GM18507 (cell line): ENCODE data around the gene CCDC82.
"Not testable (repeated sequence)": the region's sequence is repeated elsewhere in the genome, so short reads cannot be mapped to it uniquely, and the experiment has no call there.

Experiments used
- DNase-seq: peaks from one replicate; pipeline ENCODE4 v3.0.0; 2011; ENCODE audit warnings: low read depth; ENCODE audit not compliant: insufficient read length; ENCODE audit errors: extremely low spot score
- FAIRE-seq: peaks from 2 replicates; lab custom pipeline; 2011; peaks lifted over from hg19 to GRCh38; lab: Jason Lieb, UNC

Gene CCDC82

DNA sequence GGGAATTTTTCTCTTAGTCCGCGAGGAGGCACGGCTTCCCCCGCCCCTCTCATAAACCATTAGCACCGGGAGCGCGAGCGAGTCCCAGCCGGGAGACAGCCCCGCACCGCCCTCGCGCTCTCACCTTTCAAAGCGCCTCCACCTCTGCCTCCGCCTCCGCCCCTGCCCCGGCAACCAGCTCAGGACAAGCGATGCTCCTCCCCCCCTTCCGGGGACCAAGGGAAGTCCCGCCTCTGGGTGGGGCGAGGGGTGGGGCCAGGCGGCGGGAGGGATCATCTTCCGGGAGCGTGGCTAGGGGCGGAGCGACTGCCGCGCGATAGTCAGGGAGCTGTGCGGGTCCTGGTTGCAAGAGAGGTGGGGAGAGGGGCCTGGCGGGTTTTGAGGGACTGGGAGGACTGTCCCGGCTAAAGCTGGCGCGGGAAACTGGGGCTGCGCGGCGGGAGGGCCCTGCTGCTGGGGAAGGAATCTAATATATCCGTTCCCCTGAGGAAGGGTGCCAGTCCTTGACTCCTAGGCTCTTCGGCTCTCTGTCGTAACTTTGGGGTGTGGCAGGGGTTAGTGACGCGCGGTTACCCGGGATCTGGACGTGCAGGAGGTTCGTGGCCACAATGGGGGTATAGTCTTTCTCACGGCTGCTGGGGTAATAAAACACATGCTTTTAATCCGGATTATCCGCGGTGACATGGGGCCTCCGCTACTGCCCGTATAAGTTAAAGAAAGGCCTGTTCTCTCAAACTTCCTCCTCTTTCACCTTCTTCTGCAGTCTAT is at the start of gene CCDC82, which contains the start of gene JRKL:
Gene CCDC82 (minus strand): TSS at position 193 of the 768 bp plus-strand sequence. CDS start 5,165 bp downstream, outside the sequence.
Gene JRKL (plus strand): TSS at position 294 of the 768 bp plus-strand sequence. CDS start 637 bp downstream, outside the sequence.
- DNase-seq (peak; percentile 92), FAIRE-seq (peak; percentile 96)

DNA sequence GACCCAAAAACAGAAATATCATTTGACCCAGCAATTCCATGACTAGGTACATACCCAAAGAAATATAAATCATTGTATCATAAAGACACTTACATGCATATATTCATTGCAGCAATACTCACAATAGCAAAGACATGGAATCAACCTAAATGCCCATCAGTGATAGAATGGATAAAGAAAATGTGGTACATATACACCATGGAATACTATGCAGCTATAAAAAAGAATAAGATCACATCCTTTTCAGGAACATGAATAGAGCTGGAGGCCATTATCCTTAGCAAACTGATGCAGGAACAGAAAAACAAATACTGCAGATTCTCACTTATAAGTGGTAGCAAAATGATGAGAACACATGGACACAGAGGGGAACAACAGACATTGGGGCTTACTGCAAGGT is 42.9 kb upstream of the CCDC82 start:
- FAIRE-seq, result not testable (repeated sequence)

DNA sequence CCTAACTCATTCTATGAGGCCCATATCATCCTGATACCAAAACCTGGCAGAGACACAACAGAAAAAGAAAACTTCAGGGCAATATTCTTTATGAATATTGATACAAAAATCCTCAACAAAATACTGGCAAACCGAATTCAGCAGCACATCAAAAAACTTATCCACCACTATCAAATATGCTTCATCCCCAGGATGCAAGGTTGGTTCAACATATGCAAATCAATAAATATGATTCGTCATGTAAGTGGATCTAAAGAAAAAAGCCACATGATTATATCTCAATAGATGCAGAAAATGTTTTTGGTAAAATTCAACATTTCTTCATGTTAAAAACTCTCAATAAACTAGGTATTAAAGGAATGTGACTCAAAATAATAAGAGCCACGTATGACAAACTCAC is 41.0 kb upstream of the CCDC82 start:
- no peak for DNase-seq
- FAIRE-seq, result no peak

More for the DNA sequence above, 42.9 kb upstream of the CCDC82 start:
- not testable (repeated sequence) for DNase-seq

DNA sequence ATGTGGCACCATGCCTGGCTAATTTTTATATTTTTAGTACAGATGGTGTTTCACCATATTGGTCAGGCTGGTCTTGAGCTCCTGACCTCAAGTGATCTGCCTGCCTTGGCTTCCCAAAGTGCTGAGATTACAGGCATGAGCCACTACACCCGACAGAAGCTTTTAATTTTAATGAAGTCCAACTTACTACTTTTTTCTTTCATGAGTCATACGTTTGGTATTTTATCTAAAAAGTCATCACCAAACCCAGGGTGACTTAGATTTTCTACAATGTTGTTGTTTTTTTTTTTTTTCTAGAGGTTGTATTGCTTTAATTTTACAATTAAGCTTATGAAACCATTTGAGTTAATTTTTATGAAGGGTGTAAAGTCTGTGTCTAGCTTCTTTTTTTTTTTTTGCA is 35.0 kb upstream of the CCDC82 start:
- no peak for DNase-seq
- FAIRE-seq, result no peak

DNA sequence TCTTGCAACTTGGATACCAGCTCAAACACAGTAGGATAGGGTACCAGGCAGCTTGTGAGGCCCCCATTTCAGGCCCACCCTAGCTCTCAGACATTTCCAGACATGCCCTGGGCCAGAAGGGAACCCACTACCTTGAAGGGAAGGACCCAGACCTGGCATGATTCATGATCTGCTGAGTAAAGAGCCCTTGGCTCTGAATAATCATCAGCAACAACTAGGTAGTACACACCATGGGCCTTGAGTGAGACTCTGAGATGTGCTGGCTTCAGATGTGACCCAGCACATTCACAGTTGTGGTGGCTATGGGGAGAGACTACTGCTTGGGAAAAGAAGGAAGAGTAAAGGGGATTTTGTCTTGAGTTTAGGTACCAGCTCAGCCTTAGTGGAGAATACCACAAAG is 23.7 kb upstream of the CCDC82 start:
- no peak for FAIRE-seq
- no peak for DNase-seq

DNA sequence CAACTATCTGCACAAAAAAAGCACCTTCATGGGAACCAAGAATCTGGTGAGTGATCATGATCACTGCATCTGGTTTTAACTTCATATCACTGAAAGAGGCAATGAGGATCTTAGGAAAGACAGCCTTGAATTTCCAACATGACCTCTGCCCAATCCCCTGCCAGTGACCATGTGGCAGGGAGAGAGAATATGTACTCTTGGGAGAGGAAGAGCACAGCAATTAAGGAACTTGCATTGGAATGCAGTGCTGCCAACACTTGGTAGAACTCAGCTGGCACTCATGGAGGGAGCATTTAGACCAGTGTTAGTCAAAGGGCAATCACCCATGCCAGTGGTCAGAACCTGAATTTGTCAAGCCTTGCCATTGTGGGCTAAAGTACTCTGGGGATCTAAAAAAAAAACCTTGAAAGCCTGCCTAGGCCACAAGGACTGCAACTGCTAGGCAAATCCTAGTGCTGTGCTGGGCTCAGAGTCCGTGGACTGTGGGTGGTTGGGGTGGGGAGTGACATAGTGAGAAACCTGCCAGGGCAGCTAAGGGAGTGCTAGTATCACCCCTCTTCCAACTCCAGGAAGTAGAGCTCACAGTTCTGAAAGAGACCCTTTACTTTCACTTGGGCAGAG is 23.2 kb upstream of the CCDC82 start:
- FAIRE-seq, result no peak
- no peak for DNase-seq

DNA sequence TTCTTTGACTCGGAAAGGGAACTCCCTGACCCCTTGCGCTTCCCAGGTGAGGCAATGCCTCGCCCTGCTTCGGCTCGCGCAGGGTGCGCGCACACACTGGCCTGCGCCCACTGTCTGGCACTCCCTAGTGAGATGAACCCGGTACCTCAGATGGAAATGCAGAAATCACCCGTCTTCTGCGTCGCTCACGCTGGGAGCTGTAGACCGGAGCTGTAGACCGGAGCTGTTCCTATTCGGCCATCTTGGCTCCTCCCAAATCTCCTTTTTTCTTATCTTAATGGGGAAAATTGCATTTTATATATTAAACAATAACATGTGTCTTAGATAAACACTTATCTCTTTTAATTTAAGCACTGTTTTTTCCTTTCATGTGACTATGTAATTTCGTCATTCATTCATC is 21.7 kb upstream of the CCDC82 start:
- FAIRE-seq, DNase-seq: not testable (repeated sequence)

DNA sequence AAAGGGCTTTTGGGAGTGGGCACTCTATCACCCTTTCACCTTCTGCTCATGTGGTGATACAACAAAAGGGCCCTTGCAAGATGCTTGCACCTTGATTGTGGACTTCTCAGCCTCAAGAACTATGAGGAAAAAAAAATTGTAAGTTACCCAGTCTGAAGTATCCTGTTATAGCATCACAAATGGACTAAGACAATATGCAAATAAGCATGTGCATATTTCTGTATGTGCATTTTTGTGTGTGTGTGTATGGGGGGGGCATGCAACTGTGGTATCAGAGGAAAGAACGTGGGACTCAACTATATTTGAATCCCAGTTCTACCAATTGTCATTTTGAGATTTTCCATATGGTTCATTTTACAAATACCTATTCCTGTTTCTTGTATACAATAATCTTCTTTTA is 11.0 kb upstream of the CCDC82 start:
- DNase-seq, result no peak
- no peak for FAIRE-seq

DNA sequence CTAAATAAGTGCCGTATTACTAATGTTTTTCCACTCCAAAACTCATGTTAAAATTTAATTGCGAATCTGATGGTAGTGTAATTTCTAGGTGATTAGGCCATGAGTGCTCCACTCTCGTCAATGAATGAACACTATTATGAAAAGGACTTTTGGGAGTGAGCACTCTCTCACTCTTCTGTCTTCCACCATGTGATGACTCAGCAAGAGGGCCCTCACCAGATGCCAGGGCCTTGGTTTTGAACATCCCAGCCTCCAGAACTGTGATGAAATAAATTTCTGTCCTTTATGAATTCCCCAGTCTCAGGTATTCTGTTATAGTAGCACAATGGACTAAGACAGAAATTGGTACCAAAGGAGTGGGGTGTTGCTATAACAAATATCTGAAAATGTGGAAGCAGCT is 8.2 kb upstream of the CCDC82 start:
- FAIRE-seq (no peak), DNase-seq (no peak)

DNA sequence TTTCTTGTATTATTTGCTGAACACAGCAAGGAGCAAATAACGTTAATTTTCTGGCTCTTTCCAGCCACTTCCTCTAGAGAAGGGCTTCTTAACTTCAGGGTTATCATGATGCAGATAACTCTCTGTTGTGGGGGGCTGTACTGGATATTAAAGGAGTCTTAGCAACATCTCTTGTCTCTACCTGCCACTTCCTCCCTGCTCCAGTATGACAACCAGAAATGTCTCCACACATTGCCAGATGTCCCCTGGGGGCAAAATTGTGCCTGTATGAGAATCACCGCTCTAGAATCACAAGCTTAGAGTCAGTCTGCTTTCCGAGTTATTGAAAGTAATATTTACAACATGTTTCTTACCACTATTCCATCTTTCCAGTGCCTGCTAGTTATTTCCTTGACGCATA is 6.9 kb upstream of the CCDC82 start:
- no peak for FAIRE-seq
- no peak for DNase-seq

DNA sequence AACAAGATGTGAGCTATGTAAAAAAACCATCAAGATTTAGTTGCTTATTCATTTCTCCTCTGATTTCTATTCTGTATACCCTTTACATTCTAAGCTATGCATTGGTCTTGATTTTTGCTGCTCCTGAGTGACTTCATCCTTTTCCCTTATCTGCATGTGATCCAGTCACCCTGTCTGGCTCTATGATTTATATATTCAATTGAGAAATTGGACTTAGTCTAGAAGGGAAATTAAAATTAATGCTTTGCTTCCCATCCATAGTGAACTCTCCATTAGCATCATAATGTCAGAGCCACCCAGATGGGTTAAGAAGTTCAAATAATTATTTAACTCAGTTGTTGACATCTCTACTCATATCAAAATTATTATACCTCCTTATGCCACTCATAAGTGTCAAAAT is 5.1 kb upstream of the CCDC82 start:
- FAIRE-seq, result no peak
- DNase-seq, result no peak

DNA sequence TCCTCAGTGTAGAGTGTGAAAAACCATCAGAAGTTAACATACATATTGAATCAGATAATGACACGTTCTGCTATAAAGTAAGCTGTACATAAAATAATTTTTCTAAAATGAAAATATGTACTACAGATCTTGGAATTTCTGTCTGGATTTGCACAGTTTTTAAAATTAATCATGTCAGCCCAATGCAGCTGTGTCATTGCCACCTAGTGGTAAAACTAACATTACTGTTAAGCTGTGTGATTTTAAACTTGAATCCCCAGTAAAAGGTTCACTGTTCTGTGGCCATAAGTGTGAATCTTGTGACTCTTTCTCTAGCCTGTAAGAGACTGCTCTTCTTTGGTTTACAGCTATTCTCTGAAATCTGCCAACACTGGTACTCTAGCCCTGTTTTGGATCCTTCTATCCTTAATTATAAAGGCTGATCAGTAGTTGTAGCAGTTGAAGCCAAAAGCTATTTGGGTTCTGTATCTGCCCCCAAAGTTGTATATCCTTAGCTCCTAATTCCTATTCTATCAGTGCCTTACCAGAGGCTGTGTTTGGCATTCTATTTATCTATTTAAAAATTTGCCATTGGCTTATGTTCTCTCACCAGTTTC is 4.1 kb upstream of the CCDC82 start:
- FAIRE-seq, result peak; percentile 81
- DNase-seq, result no peak

DNA sequence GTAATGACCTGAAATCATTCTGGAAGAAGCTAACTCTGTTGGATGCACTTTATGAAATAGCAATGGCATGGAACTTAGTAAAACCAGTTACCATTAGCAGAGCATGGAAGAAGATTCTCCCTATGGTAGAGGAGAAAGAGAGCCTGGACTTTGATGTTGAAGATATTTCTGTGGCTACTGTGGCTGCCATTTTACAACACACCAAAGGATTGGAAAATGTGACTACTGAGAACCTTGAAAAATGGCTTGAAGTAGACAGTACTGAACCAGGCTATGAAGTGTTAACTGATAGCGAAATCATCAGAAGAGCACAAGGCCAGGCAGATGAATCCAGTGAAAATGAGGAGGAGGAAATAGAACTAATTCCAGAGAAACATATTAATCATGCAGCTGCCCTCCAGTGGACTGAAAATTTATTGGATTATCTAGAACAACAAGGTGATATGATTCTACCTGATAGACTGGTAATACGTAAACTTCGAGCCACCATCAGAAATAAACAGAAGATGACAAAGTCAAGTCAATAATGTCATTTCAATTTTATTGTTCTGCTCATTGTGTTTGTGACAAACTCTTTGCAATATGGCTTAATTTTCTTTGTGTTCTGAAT is 2.1 kb upstream of the CCDC82 start:
- FAIRE-seq, result no peak
- DNase-seq, result no peak

DNA sequence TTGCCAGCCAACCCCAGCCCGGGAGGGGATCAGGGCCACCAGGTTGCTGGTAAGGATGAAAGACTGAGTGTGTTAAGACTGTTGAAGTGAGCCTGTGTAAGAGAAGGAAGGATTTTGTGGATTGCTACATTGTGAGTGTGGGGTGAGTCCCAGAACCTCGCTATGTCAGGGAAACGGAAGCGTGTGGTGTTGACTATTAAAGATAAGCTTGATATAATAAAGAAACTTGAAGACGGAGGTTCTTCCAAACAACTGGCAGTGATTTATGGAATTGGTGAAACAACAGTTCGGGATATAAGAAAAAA is 728 bp upstream of the CCDC82 start:
- FAIRE-seq (no peak), DNase-seq (no peak)

DNA sequence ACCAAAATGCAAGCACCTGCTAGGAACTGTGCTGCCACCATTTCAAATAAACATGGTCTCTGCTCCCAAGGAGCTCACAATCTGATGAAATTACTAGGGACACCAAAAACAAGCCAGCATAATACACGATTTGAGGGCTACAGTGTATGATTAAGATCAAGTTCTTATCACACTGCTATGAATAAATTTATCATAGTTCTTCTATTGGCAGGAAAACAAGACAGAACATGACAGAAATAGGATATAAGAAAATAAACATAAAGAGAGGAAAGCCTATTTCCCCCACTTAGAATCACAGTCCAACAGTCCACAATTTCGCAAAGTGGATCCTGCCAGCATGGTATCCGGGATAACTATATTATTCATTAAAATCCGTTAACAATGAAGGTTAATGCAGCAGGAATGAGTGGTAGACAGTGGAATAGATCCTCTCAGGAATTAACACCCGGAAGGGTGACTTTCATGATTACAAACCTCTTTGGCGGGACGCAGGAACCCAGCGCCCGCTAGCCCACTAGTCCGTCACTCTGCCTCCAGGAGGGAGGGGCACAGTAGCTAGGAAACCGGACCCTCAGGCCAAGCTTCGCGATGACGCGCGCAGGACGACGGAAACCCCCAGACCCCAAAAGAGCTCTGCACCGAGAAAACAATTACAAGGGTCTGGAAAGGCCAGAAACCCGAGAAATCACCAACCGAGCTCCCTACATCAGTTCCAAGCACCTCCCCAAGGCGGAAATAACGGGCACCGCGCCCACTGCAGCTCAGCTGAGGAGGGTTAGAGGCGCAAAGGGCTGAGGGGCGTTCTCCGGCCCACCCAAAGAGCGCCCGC is 607 bp downstream of the CCDC82 start:
- peak; percentile 44 for FAIRE-seq
- peak; percentile 12 for DNase-seq

DNA sequence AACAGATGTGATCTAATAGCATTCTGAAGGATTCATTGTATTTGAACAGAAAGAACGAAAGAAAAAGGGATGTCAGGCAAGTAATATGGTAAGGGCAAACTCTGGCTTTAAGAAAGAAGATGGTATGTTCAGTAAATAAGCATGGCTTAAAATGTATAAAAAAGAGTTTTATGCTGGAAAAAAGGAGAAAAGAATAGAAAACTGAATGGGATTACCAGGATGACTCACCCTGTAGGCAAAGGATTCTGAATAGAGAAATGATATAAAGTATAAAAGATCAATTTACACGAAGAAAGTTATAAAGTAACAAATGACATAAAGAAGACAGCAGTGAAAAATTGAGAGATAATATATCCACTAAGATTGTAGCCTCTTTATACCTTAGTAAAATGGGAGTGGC is 4.5 kb downstream of the CCDC82 start:
- FAIRE-seq (no peak), DNase-seq (no peak)

DNA sequence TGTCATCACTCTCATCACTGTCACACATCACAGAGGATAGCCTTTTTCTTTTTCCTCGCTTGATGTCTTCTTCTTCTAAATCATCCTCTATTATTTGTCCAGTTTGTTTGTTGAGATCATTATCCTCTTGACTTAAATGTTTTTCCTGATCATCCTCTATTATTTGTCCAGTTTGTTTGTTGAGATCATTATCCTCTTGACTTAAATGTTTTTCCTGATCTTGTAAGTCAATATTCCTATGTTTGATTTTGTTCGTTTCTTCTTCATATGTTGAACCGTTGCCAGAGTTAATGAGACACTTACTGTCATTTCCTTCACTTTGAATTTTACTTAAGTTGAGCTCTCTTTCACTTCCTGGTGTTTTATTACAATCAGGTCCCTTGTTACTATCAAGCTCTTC is 5.6 kb downstream of the CCDC82 start:
- FAIRE-seq, result no peak

DNA sequence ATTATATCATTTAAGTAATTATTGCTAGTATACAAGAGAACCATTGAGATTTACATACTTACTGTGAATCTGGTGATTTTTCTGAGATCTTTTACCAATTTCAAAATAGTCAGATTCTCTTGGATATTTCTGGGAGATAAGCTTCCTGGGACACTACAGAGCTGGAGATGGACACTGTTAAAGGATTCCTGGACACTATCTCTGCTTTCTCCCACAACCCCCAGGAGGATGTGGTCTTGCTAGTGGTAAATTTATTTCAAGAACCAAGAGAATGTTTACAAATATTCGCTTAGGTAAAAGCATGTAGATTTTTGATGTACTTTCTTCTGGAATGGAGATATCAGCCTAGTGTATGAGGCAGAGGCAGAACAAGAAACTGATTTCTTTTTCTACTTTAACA is 12.9 kb downstream of the CCDC82 start:
- DNase-seq (no peak), FAIRE-seq (no peak)

More for the DNA sequence above, 5.6 kb downstream of the CCDC82 start:
- no peak for DNase-seq

DNA sequence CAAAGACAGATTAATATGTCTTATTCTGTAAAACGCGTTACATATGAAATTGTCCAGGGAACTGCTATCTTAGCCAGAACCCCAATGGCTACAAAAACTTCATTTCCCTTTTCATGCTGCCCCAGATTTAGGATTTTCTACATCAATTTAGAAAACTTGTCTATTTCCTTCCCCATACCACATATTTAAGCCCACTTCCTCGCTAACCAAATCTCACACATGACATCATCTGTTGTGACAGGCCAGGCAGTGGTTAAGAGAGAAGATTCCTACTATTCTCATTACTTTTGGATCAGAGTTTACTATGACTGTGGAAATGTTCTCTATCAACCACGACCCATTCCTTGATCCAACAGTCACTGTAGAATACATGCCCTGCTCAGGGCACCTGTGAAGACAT is 15.9 kb downstream of the CCDC82 start:
- DNase-seq (no peak), FAIRE-seq (no peak)

DNA sequence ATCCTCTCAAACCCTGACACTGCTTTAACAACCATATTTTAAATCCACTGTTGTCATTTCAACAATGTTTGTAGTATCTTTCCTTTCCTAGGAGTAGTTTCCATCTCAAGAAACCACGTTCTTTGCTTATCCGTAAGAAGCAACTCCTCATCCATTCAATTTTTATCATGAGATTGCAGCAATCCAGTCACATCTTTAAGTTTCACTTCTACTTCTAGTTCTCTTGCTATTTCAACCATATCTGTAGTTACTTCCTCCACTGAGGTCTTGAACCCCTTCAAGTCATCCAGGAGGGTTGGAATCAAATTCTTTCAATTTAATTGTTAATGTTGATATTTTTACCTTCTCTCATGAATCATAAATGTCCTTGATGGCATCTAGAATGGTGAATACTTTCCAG is 22.4 kb downstream of the CCDC82 start:
- no peak for FAIRE-seq
- DNase-seq, result no peak
